ENCODE data around the gene WNT16. TPM values are rescaled to one million over a fixed set of nuclear protein-coding genes. Genes with fewer than 3 reads are reported as not detected.

The WNT16 gene
- total and polyA plus RNA-seq, 2 of the 8 experiments (the other 6 are each of a cell fraction or from before 2014, with no cell fraction given), result 0.11 to 0.52 TPM

GRCh38 chr7:121344093-121344492, 15.3 kb downstream of the WNT16 start (continued):
- TF ChIP-seq SP2 (IDR thresholded peaks at IDR 0.05; ENCODE audit: low read length) (no peak), SRF (IDR thresholded peaks at IDR 0.05; ENCODE audit: low read depth, low read length) (no peak)

All from H1 (cell line).